ENCODE measurements around the gene ELN. TPM values are rescaled to one million over a fixed set of nuclear protein-coding genes. Genes with fewer than 3 reads are reported as not detected.

Gene ELN
- total RNA-seq, 4 donors from 2014 or later: 4.1 to 427 (median 92.4) TPM

- DNase-seq: no peak
- no peaks in the 10 kb centered on the region for H3K4me1 ChIP-seq
- no peak for TF ChIP-seq POLR2A (IDR thresholded peaks at IDR 0.05)
- TF ChIP-seq CTCF (IDR thresholded peaks at IDR 0.05): no peak
- no peaks in the 10 kb centered on the region for H3K27me3 ChIP-seq
- H3K9me3 ChIP-seq: no peaks in the 10 kb centered on the region
- no peak overlapping the region for H3K27ac ChIP-seq
- H3K4me3 ChIP-seq: no peak overlapping the region
- intact Hi-C loops (cut with DNase I; ENCODE audit: low total_unique reads): no loop called here
- no peaks in the 10 kb centered on the region for H3K36me3 ChIP-seq
Measured at GRCh38 chr7:73988197-73988596, 39.8 kb upstream of the ELN start.

- peak overlapping the region; percentile 62 to 63 for H3K27ac ChIP-seq
- no peak overlapping the region for H3K4me3 ChIP-seq
- H3K27me3 ChIP-seq: no peaks in the 10 kb centered on the region
- no peak for DNase-seq
- H3K36me3 ChIP-seq: no peaks in the 10 kb centered on the region
- no peaks in the 10 kb centered on the region for H3K9me3 ChIP-seq
- intact Hi-C loops (cut with DNase I; ENCODE audit: low total_unique reads): no loop called here
- TF ChIP-seq POLR2A (IDR thresholded peaks at IDR 0.05) (no peak), CTCF (IDR thresholded peaks at IDR 0.05) (no peak)
- no peaks in the 10 kb centered on the region for H3K4me1 ChIP-seq
Measured at GRCh38 chr7:73991522-73992100, 36.4 kb upstream of the ELN start.

GRCh38 chr7:73992101-73992562 is 35.8 kb upstream of the ELN start:
- Histone ChIP-seq H3K4me3 (no peak overlapping the region), H3K4me1 (no peaks in the 10 kb centered on the region), H3K36me3 (no peaks in the 10 kb centered on the region), H3K9me3 (no peaks in the 10 kb centered on the region), H3K27ac (peak overlapping the region; percentile 62 to 63), H3K27me3 (no peaks in the 10 kb centered on the region)
- peak; percentile 72 to 78 for DNase-seq
- intact Hi-C loops (cut with DNase I; ENCODE audit: low total_unique reads): no loop called here
- no peak for TF ChIP-seq CTCF (IDR thresholded peaks at IDR 0.05)
- TF ChIP-seq POLR2A (IDR thresholded peaks at IDR 0.05): no peak

GRCh38 chr7:73994023-73994422 is 34.0 kb upstream of the ELN start:
- H3K27ac ChIP-seq: no peak overlapping the region
- no peak for DNase-seq
- no peaks in the 10 kb centered on the region for H3K27me3 ChIP-seq
- peaks cover 0 to 6% of the 10 kb centered on the region in 2 donors for H3K4me1 ChIP-seq
- H3K9me3 ChIP-seq: no peaks in the 10 kb centered on the region
- H3K4me3 ChIP-seq: no peak overlapping the region
- intact Hi-C loops (cut with DNase I; ENCODE audit: low total_unique reads): no loop called here
- TF ChIP-seq CTCF (IDR thresholded peaks at IDR 0.05) (no peak), POLR2A (IDR thresholded peaks at IDR 0.05) (no peak)
- H3K36me3 ChIP-seq: no peaks in the 10 kb centered on the region

GRCh38 chr7:73994761-73995160 is 33.2 kb upstream of the ELN start:
- Histone ChIP-seq H3K27ac (no peak overlapping the region), H3K36me3 (no peaks in the 10 kb centered on the region), H3K9me3 (no peaks in the 10 kb centered on the region), H3K4me3 (no peak overlapping the region), H3K4me1 (peaks cover 0 to 13% of the 10 kb centered on the region in 2 donors), H3K27me3 (no peaks in the 10 kb centered on the region)
- no peak for TF ChIP-seq POLR2A (IDR thresholded peaks at IDR 0.05)
- TF ChIP-seq CTCF (IDR thresholded peaks at IDR 0.05): no peak
- no peak for DNase-seq
- intact Hi-C loops (cut with DNase I; ENCODE audit: low total_unique reads): no loop called here
